CD4-positive, alpha-beta T cell treated with Interferon gamma for 1 hour (primary cell): ENCODE data around the gene MTMR3.
"Not testable (repeated sequence)": the region's sequence is repeated elsewhere in the genome, so short reads cannot be mapped to it uniquely, and the experiment has no call there.

Experiments
- DNase-seq: peaks from one replicate; pipeline ENCODE4 v3.0.0-alpha.2; 2020

The MTMR3 gene

DNA sequence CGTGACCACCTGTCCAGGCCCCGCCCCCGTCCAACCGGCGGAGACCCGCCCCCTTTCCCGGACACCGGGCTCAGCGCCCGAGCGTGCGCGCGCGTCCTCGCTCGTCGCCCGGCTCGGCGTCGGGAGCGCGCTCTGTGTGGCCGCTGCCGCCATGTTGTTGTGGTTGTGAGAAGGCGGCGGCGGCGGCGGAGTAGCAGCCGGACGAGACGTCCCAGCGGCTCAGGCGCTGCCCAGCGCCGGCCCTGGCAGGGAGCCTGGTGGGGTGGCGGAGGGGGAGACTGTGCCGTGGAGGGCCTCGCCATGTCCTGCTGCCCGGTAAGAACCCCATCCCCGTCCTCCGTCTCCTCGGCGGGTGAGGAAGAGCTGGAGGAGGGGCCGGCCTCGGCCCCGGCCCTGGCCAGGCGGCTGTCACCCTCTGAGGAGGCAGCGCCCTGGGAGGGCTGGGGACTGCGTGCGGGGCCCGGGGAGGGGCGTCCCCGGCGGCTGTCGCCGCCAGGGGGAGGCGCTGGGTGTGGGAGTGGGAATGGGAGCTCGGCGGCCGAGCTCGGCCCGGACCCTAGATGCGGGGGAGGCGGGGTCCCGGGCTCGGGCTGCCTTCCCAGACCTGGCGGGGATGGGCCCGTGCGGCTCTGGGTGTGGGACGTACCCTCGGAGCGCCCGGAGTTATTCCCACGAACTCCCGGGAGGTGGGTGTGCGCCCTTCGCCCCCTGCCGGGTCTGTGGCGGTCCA, at the start of gene MTMR3:
Gene MTMR3 (plus strand): TSS at position 130 of the 730 bp plus-strand sequence. CDS start 87,886 bp downstream, outside the sequence.
- DNase-seq = peak; percentile 91

DNA sequence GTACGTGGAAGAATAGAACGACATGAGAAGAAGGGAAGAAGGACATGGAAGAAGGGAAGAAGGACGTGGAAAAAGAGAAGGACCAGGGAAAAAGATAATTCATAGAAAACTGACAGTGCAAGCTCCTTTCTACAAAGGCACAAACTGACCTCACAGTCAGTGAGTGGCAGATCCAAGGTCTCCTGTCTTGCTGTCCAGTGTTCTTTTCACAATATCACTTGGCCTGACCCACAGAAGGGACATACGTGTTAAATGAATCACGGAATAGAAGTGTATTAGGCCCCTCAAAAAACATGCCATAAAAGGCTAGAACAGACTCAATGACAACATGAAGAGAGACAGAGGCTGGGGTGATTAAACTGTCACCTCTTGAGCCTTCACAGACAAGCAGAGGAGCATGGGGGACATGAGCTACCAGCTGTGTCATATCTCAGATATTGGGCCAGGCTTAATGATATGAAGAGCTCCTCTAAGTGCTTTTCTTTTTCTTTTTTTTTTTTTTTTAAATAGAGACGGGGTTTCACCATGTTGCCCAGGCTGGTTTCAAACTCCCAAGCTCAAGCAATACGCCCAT, 49.5 kb upstream of the MTMR3 start:
- DNase-seq = no peak

DNA sequence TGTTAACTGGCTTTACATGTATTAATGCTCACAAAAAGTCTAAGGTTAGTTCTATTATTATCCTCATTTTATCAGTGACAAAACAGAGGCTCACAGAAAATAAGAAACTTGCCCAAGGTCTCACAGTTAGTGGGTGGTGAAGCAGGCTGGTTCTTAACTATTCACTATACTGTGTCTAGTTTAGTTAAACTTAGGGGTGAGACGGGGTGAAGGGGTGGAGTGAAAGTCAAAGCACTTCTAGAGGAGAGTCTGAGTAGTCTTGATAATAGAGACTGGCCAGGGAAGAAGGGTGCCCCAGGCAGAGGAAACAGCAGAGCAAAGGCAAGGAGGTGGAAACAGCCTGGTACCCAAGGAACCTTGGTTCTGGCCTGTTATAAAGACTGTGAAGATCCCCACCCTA, 48.9 kb upstream of the MTMR3 start:
- DNase-seq = no peak

DNA sequence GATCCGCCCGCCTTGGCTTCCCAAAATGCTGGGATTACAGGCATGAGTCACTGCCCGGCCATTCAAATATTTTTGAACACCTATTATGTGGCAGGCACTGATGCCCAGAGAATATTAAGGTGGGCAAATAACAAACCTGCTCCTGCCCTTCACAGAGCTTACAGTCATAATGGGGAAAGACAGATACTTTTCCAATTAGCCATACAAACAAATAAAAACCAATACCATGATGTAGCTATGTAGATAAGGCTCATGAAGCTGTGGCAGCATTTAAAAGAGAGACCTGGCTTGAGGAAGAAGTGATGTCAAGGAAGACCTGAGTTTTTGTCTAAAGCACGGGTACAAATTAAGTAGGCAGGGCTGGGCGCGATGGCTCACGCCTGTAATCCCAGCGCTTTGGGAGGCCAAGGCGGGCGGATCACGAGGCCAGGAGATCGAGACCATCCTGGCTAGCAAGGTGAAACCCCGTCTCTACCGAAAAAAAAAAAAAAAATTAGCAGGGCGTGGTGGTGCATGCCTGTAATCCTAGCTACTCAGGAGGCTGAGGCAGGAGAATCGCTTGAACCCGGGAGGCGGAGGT, 46.1 kb upstream of the MTMR3 start:
- not testable (repeated sequence) for DNase-seq

DNA sequence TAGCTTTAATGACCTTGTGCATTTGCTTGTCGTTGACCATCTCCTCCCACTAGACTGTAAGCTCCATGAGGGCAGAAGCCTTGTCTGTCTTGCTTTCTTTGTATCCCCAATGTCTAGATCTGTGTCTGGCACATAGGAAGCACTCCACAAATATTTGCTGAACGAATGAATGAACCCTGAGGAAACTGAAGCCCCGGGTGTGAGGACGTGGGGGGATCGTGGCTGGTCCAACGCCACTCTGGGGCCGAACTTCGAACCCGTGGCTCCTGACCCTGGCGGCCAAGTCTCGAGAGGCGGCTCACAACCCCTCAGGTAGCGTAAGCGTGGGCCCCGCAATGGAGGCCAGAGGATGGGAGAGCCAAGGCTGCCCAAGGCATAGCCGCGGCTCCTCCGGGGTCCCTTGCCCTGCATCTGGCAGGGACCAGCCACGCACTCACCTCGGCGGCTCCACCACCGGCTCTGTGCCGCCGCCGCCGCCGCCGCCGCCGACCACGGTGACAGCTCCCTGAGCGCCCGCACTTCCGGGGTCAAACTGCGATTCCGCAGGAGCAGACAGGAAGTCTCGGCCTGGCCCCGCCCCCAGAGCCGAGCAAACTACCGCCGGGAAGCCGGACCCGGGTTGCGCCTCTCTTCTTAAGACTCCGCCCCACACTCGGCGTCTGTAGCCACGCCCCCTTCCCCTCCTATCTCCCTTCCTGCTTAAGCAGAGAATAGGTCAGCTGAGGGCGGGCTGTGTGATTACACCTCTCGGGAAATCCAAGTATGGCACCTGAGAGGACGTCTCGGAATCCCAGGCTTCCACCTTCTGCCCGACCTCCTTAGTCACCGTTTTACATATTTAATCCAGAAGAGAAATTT, 45.0 kb upstream of the MTMR3 start, which contains the start of gene ASCC2:
Gene ASCC2 (minus strand): TSS at position 534 of the 858 bp plus-strand sequence. CDS start 5,949 bp downstream, outside the sequence.
- peak; percentile 98 for DNase-seq

DNA sequence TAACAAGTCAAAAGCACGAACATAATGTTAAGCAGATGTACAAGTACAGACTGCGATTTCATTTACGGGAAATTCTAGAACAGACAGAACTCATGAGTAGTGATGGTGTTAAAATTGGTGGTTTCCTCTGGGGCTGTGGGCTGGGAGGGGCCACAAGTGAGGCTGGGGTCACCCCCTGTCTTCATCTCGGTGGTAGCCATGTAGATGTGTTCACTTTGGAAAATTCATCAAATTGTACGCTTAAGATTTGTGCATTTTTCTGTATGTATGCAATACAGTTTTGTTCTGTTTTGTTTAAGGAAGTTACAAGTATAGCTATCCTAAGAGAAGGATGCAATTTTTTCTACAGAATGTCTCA, 44.4 kb upstream of the MTMR3 start:
- DNase-seq = no peak

DNA sequence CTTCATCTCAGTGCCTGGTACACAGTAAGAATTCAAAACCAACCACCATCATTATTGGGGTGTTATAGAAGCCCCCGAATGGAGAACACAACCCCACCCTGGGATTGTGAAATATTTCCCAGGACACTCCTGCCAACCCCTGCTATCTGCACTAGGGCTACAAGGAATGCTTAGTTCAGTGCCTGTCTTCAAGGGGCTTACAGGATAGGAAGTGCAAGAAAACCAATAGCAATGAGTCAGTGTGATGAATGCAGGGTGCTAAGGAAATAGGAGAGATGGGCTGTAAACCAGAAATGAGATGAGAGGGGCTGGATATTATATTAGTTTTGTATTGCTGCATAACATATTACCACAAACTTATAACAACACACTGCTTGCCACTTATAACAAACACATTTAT, 43.9 kb upstream of the MTMR3 start:
- no peak for DNase-seq

DNA sequence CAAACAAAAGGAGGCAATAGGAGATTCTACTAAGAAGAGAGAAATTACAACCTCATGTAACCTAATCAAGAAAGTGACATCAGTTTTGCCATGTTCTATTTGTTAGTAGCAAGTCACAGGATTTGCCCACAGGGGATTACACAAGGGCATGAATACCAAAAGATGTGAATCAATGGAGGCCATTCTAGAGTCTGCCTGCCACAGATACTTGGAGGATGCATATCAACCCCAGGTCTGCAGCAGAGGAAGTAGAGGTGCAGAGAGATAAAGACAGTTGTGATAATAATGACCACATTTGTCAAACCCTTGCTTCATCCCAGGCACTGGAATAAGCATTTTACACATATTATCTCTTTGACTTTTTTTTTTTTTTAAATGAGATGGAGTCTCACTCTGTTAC, 42.5 kb upstream of the MTMR3 start:
- no peak for DNase-seq

DNA sequence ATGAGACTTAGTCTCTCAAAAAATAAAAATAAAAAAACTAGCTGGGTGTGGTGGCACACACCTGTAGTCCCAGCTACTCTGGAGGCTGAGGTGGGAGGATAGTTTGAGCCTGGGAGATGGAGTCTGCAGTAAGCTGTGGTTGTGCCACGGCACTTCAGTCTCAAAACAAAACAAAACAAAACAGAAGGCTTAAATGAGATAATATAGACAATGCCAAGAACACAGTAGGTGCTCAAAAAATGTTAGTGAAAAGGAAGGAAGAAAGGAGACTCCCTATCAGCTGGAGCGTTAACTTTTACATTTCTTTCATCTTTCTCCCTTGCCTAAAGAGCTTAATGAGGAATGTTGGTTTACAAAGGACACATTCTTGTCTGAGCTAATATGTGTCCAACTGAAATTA, 40.8 kb upstream of the MTMR3 start:
- no peak for DNase-seq

DNA sequence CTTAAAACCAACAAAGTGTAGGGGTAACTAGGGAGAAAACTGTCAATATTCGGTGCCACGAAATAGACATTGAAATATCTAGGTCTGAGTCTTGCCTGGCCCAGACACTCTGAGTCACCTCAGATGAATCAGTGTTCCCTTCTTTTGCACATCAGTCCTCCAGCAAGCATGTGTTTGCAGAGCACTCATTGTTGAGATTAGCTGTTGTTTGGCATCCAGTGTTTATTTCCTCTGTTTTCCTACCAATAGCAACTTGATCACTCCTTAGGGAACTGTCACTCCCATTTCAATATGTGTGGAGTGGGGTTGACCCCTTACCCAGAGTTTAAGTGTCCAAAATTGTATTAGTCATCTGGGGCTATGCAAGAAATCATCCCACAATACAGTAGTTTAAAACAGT, 40.2 kb upstream of the MTMR3 start:
- DNase-seq = no peak

DNA sequence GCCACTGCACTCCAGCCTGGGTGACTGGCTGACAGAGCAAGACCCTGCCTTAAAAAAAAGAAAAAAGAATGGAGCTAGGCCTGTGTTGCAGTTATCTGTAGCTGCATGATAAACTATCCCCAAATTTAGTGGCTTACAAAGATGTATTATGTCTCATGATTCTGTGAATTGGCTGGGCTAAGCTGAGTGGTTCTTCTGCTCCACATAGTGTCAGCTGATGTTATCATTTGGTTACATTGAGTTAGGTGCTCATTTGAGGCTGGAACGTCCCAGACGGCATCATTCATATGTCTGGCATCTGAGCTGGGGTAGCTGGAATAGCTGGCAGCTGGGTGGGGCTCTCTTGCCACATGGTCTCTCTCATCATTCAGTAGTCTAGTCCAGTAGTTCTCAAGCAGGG, 36.7 kb upstream of the MTMR3 start:
- DNase-seq = no peak

DNA sequence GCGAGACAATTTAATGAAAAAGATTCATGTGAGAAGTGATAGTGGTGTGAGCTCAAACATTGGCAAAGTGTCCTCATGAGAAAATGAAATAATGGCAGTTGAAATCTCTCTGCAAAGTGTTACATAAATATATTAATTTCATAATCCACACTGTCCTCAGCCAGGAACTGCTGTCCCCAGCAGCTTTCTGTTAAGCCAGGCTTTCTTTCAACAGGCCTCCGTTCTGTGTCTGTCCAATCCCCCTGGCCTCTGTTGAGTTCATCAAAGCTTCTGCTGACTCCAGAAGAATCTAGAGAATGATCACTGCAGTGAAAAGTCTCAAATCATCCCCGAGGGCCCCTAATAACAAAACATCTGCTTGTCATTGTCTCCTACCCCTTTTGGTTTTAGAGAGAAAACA, 34.9 kb upstream of the MTMR3 start:
- DNase-seq = no peak

DNA sequence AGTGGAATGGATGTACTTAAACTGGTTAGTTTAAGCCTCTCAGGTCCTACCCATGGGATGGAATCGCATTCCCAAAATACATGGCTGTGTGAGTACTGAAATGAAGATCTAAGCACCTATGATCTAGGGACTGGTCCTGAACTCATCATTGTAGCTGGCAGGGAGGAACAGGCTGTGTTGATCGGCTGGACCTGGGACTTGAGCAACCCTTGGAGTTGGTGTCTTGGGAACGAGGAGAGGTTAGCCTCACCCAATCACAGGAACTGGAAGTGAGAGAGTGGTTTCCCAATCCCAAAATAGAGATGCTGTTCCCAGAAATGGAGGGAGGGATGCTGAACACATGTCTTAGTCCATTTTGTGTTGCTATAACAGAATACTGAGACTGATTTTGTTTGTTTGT, 28.5 kb upstream of the MTMR3 start:
- no peak for DNase-seq

DNA sequence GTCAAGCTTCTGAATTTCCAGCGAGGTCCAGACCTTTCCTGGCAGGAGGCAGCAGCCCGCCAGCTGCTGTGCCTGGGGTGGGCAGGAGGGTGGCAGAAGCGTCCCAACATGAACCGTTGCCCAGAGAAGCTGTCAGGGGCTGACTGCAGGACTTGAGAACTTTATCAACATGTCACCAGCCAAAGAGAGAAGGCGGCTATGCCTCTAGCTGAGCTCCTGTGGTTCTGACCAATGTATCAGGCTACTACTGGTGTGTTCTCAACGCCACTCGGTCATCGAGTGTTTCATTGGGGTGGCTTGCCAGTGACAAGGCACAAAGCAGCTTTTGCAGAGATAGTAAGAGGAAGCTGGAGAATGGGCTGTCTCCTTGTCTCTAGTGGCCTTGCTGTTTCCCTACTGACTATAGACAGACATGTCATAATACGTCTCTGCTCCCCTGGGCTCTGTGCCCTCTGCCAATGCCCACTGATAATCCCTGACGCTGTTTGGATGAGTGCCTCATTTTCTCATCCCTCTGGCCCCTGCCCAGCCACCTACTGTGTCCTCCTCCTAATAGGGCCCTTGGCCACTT, 27.3 kb upstream of the MTMR3 start:
- DNase-seq = peak; percentile 19

DNA sequence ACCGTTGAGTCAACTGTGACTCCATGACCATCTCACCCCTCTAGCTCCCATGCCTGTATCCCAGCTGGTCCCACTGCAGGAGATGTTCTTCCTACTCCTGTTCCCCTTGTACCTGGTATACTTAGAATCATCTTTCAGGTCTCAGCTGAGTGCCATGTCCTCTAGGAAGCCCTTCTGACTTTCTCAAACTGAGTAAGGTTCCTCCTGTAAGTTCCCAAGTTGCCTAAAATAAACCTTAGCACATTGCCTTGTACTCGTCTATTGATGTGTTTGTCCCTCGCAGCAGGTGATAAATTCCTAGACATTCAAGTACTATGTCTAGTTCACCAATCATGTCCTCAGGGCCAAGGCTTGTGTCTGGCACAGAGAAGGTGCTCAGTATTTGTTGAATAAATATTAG, 26.5 kb upstream of the MTMR3 start:
- no peak for DNase-seq

DNA sequence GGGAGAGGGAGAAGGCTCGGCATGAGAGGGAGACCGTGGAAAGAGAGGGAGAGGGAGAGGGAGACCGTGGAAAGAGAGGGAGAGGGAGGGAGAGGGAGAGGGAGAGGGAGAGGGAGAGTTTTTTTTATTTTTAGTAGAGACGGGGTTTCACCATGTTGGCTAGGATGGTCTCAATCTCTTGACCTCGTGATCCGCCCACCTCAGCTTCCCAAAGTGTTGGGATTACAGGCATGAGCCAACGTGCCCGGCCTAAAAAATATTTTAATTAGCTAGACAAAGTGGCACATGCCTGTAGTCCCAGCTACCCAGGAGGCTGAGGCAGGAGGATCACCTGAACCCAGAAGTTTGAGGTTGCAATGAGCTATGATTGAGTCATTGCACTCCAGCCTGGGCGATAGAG, 23.9 kb upstream of the MTMR3 start:
- DNase-seq = not testable (repeated sequence)

DNA sequence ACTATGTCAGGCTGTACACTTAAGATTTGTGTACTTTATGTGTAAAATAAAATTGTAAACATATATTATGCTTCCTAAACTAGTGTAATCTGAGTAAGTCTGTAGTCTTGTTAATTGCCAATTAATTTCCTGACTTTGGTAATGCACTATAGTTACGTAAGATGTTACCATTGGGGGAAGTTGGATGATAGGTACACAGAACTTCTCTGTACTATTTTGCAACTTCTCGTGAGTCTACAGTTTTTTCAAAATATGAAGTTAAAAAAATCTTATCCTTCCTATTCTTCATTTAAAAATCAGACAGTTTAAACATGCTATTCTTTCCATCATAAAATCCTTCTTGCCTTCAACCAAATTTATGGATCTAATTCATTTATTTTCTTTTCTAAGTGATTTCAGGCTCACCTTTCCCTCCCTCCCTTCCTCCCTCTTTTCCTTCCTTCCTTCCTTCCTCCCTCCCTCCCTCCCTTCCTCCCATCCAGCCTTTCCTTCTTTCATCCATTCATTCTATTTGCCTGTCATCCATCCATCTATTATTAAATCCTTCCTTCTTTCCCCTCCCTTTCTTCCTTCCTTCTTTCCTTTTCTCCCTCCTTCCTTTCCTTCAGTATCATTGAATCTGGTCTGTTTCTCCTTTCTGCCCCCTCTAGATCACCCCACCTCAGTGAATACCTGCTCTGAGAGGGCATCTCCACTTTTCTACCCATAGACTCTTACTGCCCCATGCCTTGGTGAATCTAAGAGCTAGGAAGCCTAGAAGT, 22.8 kb upstream of the MTMR3 start:
- DNase-seq = no peak

DNA sequence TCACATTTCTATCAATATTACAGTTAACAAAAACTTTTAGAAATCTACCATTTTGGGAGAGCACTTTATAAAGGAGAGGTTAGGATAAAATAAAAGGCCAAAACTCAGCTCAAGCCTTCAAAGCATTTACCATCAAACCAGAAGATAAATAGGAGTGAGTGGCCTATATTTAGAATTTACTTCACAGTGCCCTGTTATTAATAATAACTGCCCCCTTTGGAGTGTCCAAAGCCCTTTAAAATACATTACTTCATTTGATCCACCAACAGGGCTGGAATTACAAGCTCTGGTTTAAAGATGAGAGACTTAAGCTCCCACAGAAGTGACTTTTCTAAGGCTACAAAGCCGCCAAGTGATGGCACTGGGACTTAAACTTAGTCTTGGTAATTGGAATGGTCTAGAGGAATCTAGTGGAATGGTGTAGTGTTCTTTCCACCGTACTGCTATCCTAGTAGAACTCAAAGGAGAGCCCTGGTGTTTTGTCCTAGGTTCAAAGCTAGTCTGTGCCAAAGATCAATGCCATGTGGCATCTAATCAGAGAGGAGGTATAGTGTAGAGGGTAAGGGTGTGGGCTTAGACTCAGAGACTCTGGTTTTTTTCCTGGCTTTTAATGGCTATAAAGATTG, 21.2 kb upstream of the MTMR3 start:
- no peak for DNase-seq

DNA sequence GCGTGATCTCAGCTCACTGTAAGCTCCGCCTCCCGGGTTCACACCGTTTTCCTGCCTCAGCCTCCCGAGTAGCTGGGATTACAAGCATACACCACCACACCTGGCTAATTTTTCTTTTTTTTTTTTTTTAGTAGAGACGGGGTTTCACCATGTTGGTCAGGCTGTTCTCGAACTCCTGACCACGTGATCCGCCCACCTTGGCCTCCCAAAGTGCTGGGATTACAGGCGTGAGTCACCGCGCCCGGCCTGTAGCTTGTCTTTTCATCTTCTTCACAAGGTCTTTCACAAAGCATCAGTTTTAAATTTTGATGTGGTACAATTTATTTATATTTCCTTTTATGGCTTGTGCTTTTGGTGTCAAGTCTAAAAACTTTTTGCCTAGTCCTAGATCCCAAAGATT, 17.4 kb upstream of the MTMR3 start:
- not testable (repeated sequence) for DNase-seq

DNA sequence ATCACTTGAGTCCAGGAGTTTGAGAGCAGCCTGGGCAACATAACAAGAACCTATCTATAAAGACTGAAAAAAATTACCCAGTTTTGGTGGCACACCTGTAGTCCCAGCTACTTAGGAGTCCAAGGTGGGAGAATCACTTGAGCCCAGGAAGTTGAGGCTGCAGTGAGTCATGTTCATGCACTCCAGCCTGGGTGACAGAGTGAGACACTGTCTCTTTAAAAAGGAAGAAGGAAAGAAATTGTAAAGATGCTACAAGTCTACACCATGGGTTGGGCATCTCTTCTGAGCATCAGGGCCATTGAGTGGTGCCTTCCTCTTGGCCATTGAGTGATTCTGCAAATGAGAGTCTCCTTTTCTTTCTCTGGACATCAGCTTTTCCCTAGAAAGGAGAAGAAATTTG, 15.7 kb upstream of the MTMR3 start:
- no peak for DNase-seq

DNA sequence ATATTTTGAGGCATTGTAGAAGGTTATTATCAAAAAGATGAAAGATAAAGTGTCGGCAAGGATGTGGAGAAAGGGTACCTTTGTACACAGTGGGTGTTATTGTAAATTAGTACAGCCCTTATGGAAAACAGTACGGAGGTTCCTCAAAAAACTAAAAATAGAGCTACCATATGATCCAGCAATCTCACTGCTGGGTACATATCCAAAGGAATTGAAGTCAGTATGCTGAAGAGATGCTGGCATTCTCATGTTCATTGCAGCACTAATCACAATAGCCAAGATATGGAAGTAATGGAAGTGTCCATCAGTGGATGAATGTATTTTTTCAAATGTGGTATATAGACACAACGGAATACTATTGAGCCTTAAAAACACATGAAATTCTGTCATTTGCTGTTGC, 15.1 kb upstream of the MTMR3 start:
- DNase-seq = no peak

DNA sequence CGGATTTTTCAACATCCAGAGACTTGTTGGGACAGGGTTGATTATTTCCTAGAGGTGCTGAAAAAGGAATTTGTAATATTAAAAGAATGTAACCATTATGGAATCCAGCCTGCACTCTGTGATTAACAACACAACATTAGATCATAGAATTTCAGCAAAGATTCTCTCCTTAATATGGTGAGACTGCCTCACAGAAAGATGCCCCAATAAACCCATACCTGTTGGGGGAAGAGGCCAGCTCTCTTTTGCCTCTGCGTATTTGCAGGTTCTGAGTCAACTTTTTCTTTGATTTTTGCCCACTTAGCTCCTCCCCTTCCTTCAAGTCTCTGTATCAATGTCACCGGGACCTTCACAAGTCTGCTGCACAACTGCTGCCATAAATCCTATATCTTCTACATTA, 12.4 kb upstream of the MTMR3 start:
- DNase-seq = no peak
